Measurements from ENCODE around the gene SH3BP2.

- TF ChIP-seq ESRRG (CRISPR knock-in tag; IDR thresholded peaks at IDR 0.05) (no peak), BACH2 (CRISPR knock-in tag; IDR thresholded peaks at IDR 0.05; ENCODE audit: borderline replicate concordance) (no peak), PATZ1 (CRISPR knock-in tag; IDR thresholded peaks at IDR 0.05; ENCODE audit: borderline replicate concordance) (no peak), ZNF70 (CRISPR knock-in tag; IDR thresholded peaks at IDR 0.05) (no peak)
- TF ChIP-seq, protein P1, sequence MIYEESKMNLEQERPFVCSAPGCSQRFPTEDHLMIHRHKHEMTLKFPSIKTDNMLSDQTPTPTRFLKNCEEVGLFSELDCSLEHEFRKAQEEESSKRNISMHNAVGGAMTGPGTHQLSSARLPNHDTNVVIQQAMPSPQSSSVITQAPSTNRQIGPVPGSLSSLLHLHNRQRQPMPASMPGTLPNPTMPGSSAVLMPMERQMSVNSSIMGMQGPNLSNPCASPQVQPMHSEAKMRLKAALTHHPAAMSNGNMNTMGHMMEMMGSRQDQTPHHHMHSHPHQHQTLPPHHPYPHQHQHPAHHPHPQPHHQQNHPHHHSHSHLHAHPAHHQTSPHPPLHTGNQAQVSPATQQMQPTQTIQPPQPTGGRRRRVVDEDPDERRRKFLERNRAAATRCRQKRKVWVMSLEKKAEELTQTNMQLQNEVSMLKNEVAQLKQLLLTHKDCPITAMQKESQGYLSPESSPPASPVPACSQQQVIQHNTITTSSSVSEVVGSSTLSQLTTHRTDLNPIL (CRISPR knock-in tag; IDR thresholded peaks at IDR 0.05; ENCODE audit: low read depth): no peak
Observed at GRCh38 chr4:2842687-2843262, 49.9 kb downstream of the SH3BP2 start.

Data from SK-N-SH treated with all-trans-retinoic acid at 6 μM for 48 hours (cell line).